SK-N-SH treated with all-trans-retinoic acid at 6 μM for 48 hours (cell line): ENCODE results near the gene LOXL3.

Experiments used
- ARNTL ChIP-seq: fragments of 450-650 bp; formaldehyde crosslinking; IDR thresholded peaks from 2 replicates; pipeline ENCODE4 v1.5.0; 2020; ENCODE audit warnings: low read depth, mild to moderate bottlenecking, moderate library complexity, borderline replicate concordance
- CSDC2 ChIP-seq: fragments of 250-450 bp; sonication (Bioruptor Pico); IDR thresholded peaks from 2 replicates; pipeline ENCODE4 v1.5.0; 2020; ENCODE audit warnings: mild to moderate bottlenecking, moderate library complexity
- RARB ChIP-seq: fragments of 250-450 bp; sonication (Bioruptor Pico); IDR thresholded peaks from 2 replicates; pipeline ENCODE4 v1.8.0; 2021; ENCODE audit warnings: mild to moderate bottlenecking, moderate library complexity
- TCF4 ChIP-seq: fragments of 250-450 bp; sonication (Bioruptor Pico); IDR thresholded peaks from 2 replicates; pipeline ENCODE4 v1.8.0; 2021; ENCODE audit warnings: mild to moderate bottlenecking, moderate library complexity, borderline replicate concordance
- TF ChIP-seq, protein P1 (sequence below): fragments of 250-450 bp; sonication (Bioruptor Pico); IDR thresholded peaks from 2 replicates; pipeline ENCODE4 v1.5.1; 2020; ENCODE audit warnings: low read depth, mild to moderate bottlenecking, moderate library complexity

DNA sequence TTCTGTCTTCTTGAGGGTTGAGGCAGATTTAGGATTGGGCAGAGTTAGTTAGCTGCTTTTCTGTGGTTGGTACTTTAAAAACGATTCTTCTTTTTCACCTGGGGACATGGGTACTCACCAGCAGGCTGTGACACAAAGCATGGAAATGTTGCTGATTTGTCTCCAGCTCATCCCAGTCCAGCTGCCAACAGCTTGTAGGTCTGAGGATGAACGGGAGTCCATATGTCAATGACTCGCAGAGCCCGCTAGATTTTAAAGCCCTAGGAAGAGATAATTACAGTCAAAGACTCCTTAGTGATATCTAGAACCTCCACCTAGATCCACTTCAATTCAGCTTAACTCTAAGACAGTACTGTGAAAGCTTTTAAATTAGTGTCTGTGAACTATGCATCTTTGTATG, 21.6 kb upstream of the LOXL3 start:
- TF ChIP-seq ARNTL (CRISPR knock-in tag) (no peak), CSDC2 (CRISPR knock-in tag) (no peak), TCF4 (CRISPR knock-in tag) (no peak), RARB (no peak)
- TF ChIP-seq, protein P1, sequence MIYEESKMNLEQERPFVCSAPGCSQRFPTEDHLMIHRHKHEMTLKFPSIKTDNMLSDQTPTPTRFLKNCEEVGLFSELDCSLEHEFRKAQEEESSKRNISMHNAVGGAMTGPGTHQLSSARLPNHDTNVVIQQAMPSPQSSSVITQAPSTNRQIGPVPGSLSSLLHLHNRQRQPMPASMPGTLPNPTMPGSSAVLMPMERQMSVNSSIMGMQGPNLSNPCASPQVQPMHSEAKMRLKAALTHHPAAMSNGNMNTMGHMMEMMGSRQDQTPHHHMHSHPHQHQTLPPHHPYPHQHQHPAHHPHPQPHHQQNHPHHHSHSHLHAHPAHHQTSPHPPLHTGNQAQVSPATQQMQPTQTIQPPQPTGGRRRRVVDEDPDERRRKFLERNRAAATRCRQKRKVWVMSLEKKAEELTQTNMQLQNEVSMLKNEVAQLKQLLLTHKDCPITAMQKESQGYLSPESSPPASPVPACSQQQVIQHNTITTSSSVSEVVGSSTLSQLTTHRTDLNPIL (CRISPR knock-in tag), result no peak
